H9 (cell line): Measurements from ENCODE around the gene KCNJ12. TPM values are rescaled to one million over a fixed set of nuclear protein-coding genes. Genes with fewer than 3 reads are reported as not detected.

Experiments
- DNase-seq: peaks from one replicate; pipeline ENCODE4 v3.0.0-alpha.2; 2017
- H2AFZ ChIP-seq: one replicate; pipeline ENCODE4 v1.6.1; 2013; ENCODE audit warnings: mild to moderate bottlenecking, low read length, control low read depth, moderate library complexity
- H2AK5ac ChIP-seq: 2 replicates; pipeline ENCODE4 v1.6.1; 2013; ENCODE audit warnings: low read length, control low read depth, mixed read lengths; ENCODE audit not compliant: insufficient read length
- H2BK120ac ChIP-seq: one replicate; pipeline ENCODE4 v1.6.1; 2013; ENCODE audit warnings: low read depth, mild to moderate bottlenecking, low read length, control low read depth, inconsistent platforms; ENCODE audit not compliant: poor library complexity, severe bottlenecking
- H2BK12ac ChIP-seq: 2 replicates; pipeline ENCODE4 v1.6.1; 2013; ENCODE audit warnings: low read length, control low read depth, mixed read lengths, low read depth; ENCODE audit not compliant: insufficient read length
- H2BK15ac ChIP-seq: 2 replicates; pipeline ENCODE4 v1.6.1; 2013; ENCODE audit warnings: low read depth, low read length, control low read depth
- H2BK20ac ChIP-seq: one replicate; pipeline ENCODE4 v1.6.1; 2013; ENCODE audit warnings: low read depth, mild to moderate bottlenecking, low read length, control low read depth, inconsistent platforms; ENCODE audit not compliant: poor library complexity, severe bottlenecking
- H2BK5ac ChIP-seq: 2 replicates; pipeline ENCODE4 v1.6.1; 2013; ENCODE audit warnings: low read length, control low read depth, mixed read lengths; ENCODE audit not compliant: insufficient read length
- H3K14ac ChIP-seq: 2 replicates; pipeline ENCODE4 v1.6.1; 2013; ENCODE audit warnings: low read length, control low read depth; ENCODE audit not compliant: insufficient read depth
- H3K18ac ChIP-seq: 2 replicates; pipeline ENCODE4 v1.6.1; 2013; ENCODE audit warnings: low read depth, mild to moderate bottlenecking, mixed read lengths, low read length, control low read depth; ENCODE audit not compliant: insufficient read length
- H3K23ac ChIP-seq: 2 replicates; pipeline ENCODE4 v1.6.1; 2013; ENCODE audit warnings: low read length, control low read depth, mixed read lengths, low read depth; ENCODE audit not compliant: insufficient read length
- H3K23me2 ChIP-seq: 2 replicates; pipeline ENCODE4 v1.6.1; 2013; ENCODE audit warnings: low read depth, mild to moderate bottlenecking, mixed read lengths, low read length, control low read depth; ENCODE audit not compliant: insufficient read length, poor library complexity, severe bottlenecking
- H3K27ac ChIP-seq: 2 replicates; pipeline ENCODE4 v1.5.1; 2013; ENCODE audit warnings: low read length, control low read depth, mixed read lengths, low read depth; ENCODE audit not compliant: insufficient read length
- H3K27me3 ChIP-seq: 2 replicates; pipeline ENCODE4 v1.6.1; 2013; ENCODE audit warnings: low read length, control low read depth, inconsistent platforms; ENCODE audit not compliant: insufficient read depth
- H3K4ac ChIP-seq: 2 replicates; pipeline ENCODE4 v1.6.1; 2013; ENCODE audit warnings: low read depth, mild to moderate bottlenecking, control low read depth, inconsistent platforms, low read length, moderate library complexity
- H3K4me1 ChIP-seq: 2 replicates; pipeline ENCODE4 v1.6.1; 2013; ENCODE audit warnings: low read length, control low read depth, inconsistent platforms; ENCODE audit not compliant: insufficient read depth
- H3K4me2 ChIP-seq: 2 replicates; pipeline ENCODE4 v1.6.1; 2013; ENCODE audit warnings: low read length, control low read depth, mixed read lengths; ENCODE audit not compliant: insufficient read length, insufficient read depth
- H3K56ac ChIP-seq: 2 replicates; pipeline ENCODE4 v1.6.1; 2013; ENCODE audit warnings: low read depth, mild to moderate bottlenecking, mixed read lengths, low read length, control low read depth; ENCODE audit not compliant: insufficient read length
- H3K79me1 ChIP-seq: 2 replicates; pipeline ENCODE4 v1.6.1; 2013; ENCODE audit warnings: low read depth, mild to moderate bottlenecking, moderate library complexity, low read length, control low read depth, inconsistent platforms; ENCODE audit not compliant: insufficient read depth, poor library complexity, severe bottlenecking
- H3K79me2 ChIP-seq: 2 replicates; pipeline ENCODE4 v1.6.1; 2013; ENCODE audit warnings: low read length, control low read depth, inconsistent platforms; ENCODE audit not compliant: insufficient read depth
- H3K9ac ChIP-seq: 2 replicates; pipeline ENCODE4 v1.6.1; 2013; ENCODE audit warnings: low read length, control low read depth, mixed read lengths; ENCODE audit not compliant: insufficient read length; ENCODE audit errors: extremely low read depth
- H3K9me3 ChIP-seq: one replicate; pipeline ENCODE4 v1.6.1; 2013; ENCODE audit warnings: low read depth, low read length, inconsistent platforms; ENCODE audit not compliant: control insufficient read depth
- H3T11ph ChIP-seq: one replicate; pipeline ENCODE4 v1.6.1; 2013; ENCODE audit warnings: mild to moderate bottlenecking, low read length, control low read depth, inconsistent platforms
- H4K20me1 ChIP-seq: one replicate; pipeline ENCODE4 v1.6.1; 2013; ENCODE audit not compliant: control insufficient read depth, insufficient read length, insufficient read depth
- H4K5ac ChIP-seq: 2 replicates; pipeline ENCODE4 v1.6.1; 2013; ENCODE audit warnings: low read depth, mild to moderate bottlenecking, mixed read lengths, low read length, control low read depth; ENCODE audit not compliant: insufficient read length
- H4K8ac ChIP-seq: replicated peaks from 2 replicates; pipeline ENCODE4 v1.6.1; 2013; ENCODE audit warnings: low read length, control low read depth, mixed read lengths, low read depth; ENCODE audit not compliant: insufficient read length
- H4K91ac ChIP-seq: 2 replicates; pipeline ENCODE4 v1.6.1; 2013; ENCODE audit warnings: low read depth, mild to moderate bottlenecking, moderate library complexity, mixed read lengths, low read length, control low read depth; ENCODE audit not compliant: insufficient read length
- H3K27ac Mint-ChIP-seq, 3 experiments: 2 replicates in 2 of 3; 3 replicates in 1 of 3; pipeline ENCODE4 v1.8.0; 2020 to 2021; ENCODE audit warnings: mixed read lengths in 3 of 3, mild to moderate bottlenecking in 1 of 3, moderate library complexity in 1 of 3
- H3K27me3 Mint-ChIP-seq: 2 replicates; pipeline ENCODE4 v1.8.0; 2021; ENCODE audit warnings: low read depth, mild to moderate bottlenecking, moderate library complexity, mixed read lengths
- H3K36me3 Mint-ChIP-seq, 3 experiments: 2 replicates in 2 of 3; 3 replicates in 1 of 3; pipeline ENCODE4 v1.8.0; 2020 to 2021; ENCODE audit warnings: low read depth in 3 of 3, mixed read lengths in 3 of 3; ENCODE audit not compliant: insufficient read depth in 1 of 3
- H3K4me1 Mint-ChIP-seq, 2 experiments: 2 replicates each; pipeline ENCODE4 v1.8.0; 2020; ENCODE audit warnings: mixed read lengths in 2 of 2
- H3K4me3 Mint-ChIP-seq, 2 experiments: 2 replicates in 1 of 2; 3 replicates in 1 of 2; pipeline ENCODE4 v1.8.0; 2020 to 2021; ENCODE audit warnings: mild to moderate bottlenecking in 2 of 2, mixed read lengths in 2 of 2, moderate library complexity in 1 of 2
- H3K9me3 Mint-ChIP-seq, 2 experiments: 2 replicates in 1 of 2; 3 replicates in 1 of 2; pipeline ENCODE4 v1.8.0; 2020; ENCODE audit warnings: mild to moderate bottlenecking in 2 of 2, mixed read lengths in 2 of 2, moderate library complexity in 1 of 2
- CTCF ChIP-seq: fragments of 200-600 bp; sonication (generic); conservative IDR thresholded peaks from 3 replicates; pipeline ENCODE4 v1.8.0; 2021; ENCODE audit warnings: antibody characterized with exemption, mild to moderate bottlenecking
- WGBS: extraction: QIAGEN DNeasy Blood & Tissue Kit; methylation state at CpG from one replicate; pipeline ENCODE4 v1.1.7; 2013; ENCODE audit warnings: missing lambda C conversion rate, low lambda C conversion rate, mixed read lengths; ENCODE audit not compliant: insufficient read length; ENCODE audit errors: extremely low coverage; 5-methylcytosine and 5-hydroxymethylcytosine counted together
- total RNA-seq: library from RNA; stranded (reverse); gene quantifications from 2 replicates; pipeline ENCODE4 v1.2.1, GENCODE V29; 2021

KCNJ12 gene
- total RNA-seq, 1 experiment from 2014 or later, result 0.39 TPM

- TF ChIP-seq CTCF, result no peak
- Histone ChIP-seq H2AK5ac (no peak overlapping the region), H3K4me1 (no peaks in the 10 kb centered on the region), H3K27ac (no peak overlapping the region), H2BK5ac (no peak overlapping the region), H3K9ac (no peak overlapping the region), H3K79me1 (no peaks in the 10 kb centered on the region), H3K79me2 (no peaks in the 10 kb centered on the region), H4K5ac (no peak overlapping the region), H3T11ph (no peak overlapping the region), H4K91ac (no peak overlapping the region), H3K18ac (no peak overlapping the region), H2BK12ac (no peak overlapping the region), H3K14ac (peak overlapping the region; percentile 75; the same call in 1 of the 2 replicates), H2BK20ac (no peak overlapping the region), H4K8ac (no peak overlapping the region), H2BK15ac (no peak overlapping the region), H3K27me3 (no peaks in the 10 kb centered on the region; the same call in 1 of the 2 replicates), H3K4me2 (peak overlapping the region; percentile 46), H2BK120ac (no peak overlapping the region), H3K4ac (no peak overlapping the region), H3K23ac (no peak overlapping the region), H2AFZ (no peak overlapping the region), H3K23me2 (peaks cover 10% of the 10 kb centered on the region), H3K9me3 (no peaks in the 10 kb centered on the region), H4K20me1 (no peaks in the 10 kb centered on the region), H3K56ac (no peak overlapping the region)
- peaks cover 15 to 17% of the 10 kb centered on the region in 2 experiments for H3K4me1 Mint-ChIP-seq
- no peak overlapping the region; a peak in 1 of 7 replicates for H3K27ac Mint-ChIP-seq
- peaks cover 71% of the 10 kb centered on the region for H3K27me3 Mint-ChIP-seq
- no CpG with 5 or more reads among the region's 48 CpGs for WGBS
- H3K4me3 Mint-ChIP-seq, result peak overlapping the region; percentile 58 to 76
- DNase-seq, result peak; percentile 74
- H3K9me3 Mint-ChIP-seq, result peaks cover 10% of the 10 kb centered on the region in 2 experiments
- H3K36me3 Mint-ChIP-seq, result peaks cover 0 to 2% (median 0%) of the 10 kb centered on the region in 3 experiments; a peak in 2 of 7 replicates
Observed at GRCh38 chr17:21463779-21464407, 87.7 kb downstream of the KCNJ12 start.
